K562 (cell line): ENCODE results near the gene KAT6B. TPM values are rescaled to one million over a fixed set of nuclear protein-coding genes. Genes with fewer than 3 reads are reported as not detected.

Source experiments
- ARID1B ChIP-seq: fragments of 450-650 bp; IDR thresholded peaks from 2 replicates; pipeline ENCODE4 v1.6.1; 2016; ENCODE audit warnings: antibody characterized with exemption, mild to moderate bottlenecking, inconsistent platforms
- E2F3 ChIP-seq: fragments of 250-450 bp; sonication (Bioruptor Pico); IDR thresholded peaks from 2 replicates; pipeline ENCODE4 v1.4.0; 2020; ENCODE audit warnings: mild to moderate bottlenecking
- ELF1 ChIP-seq: fragments of 200-800 bp; sonication (Bioruptor generic); IDR thresholded peaks from 2 replicates; pipeline ENCODE4 v1.6.1; 2016; ENCODE audit warnings: missing genetic modification characterization, missing compliant biosample characterization
- HDAC2 ChIP-seq: fragments of 450-650 bp; IDR thresholded peaks from 2 replicates; pipeline ENCODE4 v1.6.1; 2016; ENCODE audit warnings: mild to moderate bottlenecking
- HMGN3 ChIP-seq: IDR thresholded peaks from 2 replicates; pipeline ENCODE4 v1.6.1; 2011; ENCODE audit warnings: borderline replicate concordance, low read depth, mild to moderate bottlenecking, mixed read lengths, low read length; ENCODE audit not compliant: insufficient read length; ENCODE audit errors: extremely low read depth
- MITF ChIP-seq: IDR thresholded peaks from 2 replicates; pipeline ENCODE4 v1.6.1; 2014; ENCODE audit warnings: antibody characterized with exemption
- MTA1 ChIP-seq: fragments of 450-650 bp; IDR thresholded peaks from 2 replicates; pipeline ENCODE4 v1.6.1; 2017; ENCODE audit warnings: borderline replicate concordance
- MTA2 ChIP-seq: fragments of 450-650 bp; IDR thresholded peaks from 2 replicates; pipeline ENCODE4 v1.6.1; 2016; ENCODE audit warnings: low read depth
- PHTF2 ChIP-seq: fragments of 250-450 bp; sonication (Bioruptor Pico); IDR thresholded peaks from 2 replicates; pipeline ENCODE4 v1.5.0; 2021; ENCODE audit warnings: mild to moderate bottlenecking
- RAD21 ChIP-seq, 2 experiments: fragments of 250-450 bp in 1 of 2; fragments of 450-650 bp in 1 of 2; sonication (Bioruptor Pico) in 1 of 2; formaldehyde crosslinking in 1 of 2; IDR thresholded peaks in 1 of 2; conservative IDR thresholded peaks in 1 of 2; 2 replicates each; pipeline versions ENCODE4 v1.4.0 to v1.8.0; 2020 to 2022; ENCODE audit warnings: mild to moderate bottlenecking in 2 of 2, moderate library complexity in 1 of 2
- STAT6 ChIP-seq: sonication (generic); formaldehyde crosslinking; IDR thresholded peaks from 2 replicates; pipeline ENCODE4 v1.8.1; 2023; ENCODE audit warnings: mild to moderate bottlenecking, missing genetic modification reagents
- YBX1 ChIP-seq: fragments of 450-650 bp; IDR thresholded peaks from 2 replicates; pipeline ENCODE4 v1.7.1; 2016; ENCODE audit warnings: mild to moderate bottlenecking
- polyA plus RNA-seq, 8 experiments: library from polyadenylated mRNA; depleted of rRNA in 4 of 8; stranded (reverse) in 5 of 8; unstranded in 3 of 8; fragments of >200 nt; fragmentation: Nextera tagmentation in 2 of 8; fragmentation: Illumina TruSeq in 1 of 8; extraction: Ambion mirVana in 2 of 8; extraction: Trizol in 1 of 8; gene quantifications; 2 replicates each; pipeline versions ENCODE4 v1.2.1 to v1.2.3, GENCODE V29; 2011 to 2014; ENCODE audit warnings: inconsistent platforms in 1 of 8, missing spikeins in 1 of 8
- total RNA-seq, 7 experiments: library from RNA; depleted of rRNA in 6 of 7; stranded (reverse); fragments of >200 nt in 6 of 7; fragmentation: Illumina TruSeq in 2 of 7; extraction: Trizol in 2 of 7; gene quantifications; 2 replicates each; pipeline versions ENCODE4 v1.2.1 to v1.2.3, GENCODE V29; 2011 to 2021; ENCODE audit warnings: low replicate concordance in 1 of 7

KAT6B gene
- total and polyA plus RNA-seq, 9 of the 15 experiments (the other 6 are each of a cell fraction or from before 2014, with no cell fraction given): 1.4 to 9.2 (median 6.8) TPM

GRCh38 chr10:74827045-74827441, 643 bp downstream of the KAT6B start (continued):
- TF ChIP-seq YBX1 (no peak; the same call in 1 of the 2 replicates), HMGN3 (no peak), MITF (no peak), E2F3 (CRISPR knock-in tag) (0 out of 2 replicates have a peak, but pooled peaks have one; percentile 32), ELF1 (tag) (no peak), MTA1 (peak; percentile 74; the same call in 1 of the 2 replicates), RAD21 (CRISPR knock-in tag; conservative IDR thresholded peaks at IDR 0.05 in 1 of 2, IDR thresholded peaks at IDR 0.05 in 1 of 2) (no peak), HDAC2 (peak; percentile 59; the same call in 1 of the 2 replicates), STAT6 (CRISPR knock-in tag) (no peak), MTA2 (peak; percentile 28), ARID1B (peak; percentile 50; the same call in 1 of the 2 replicates), PHTF2 (CRISPR knock-in tag) (no peak)
